ENCODE results near the gene MSANTD7. TPM values are rescaled to one million over a fixed set of nuclear protein-coding genes. Genes with fewer than 3 reads are reported as not detected.
A peak's percentile ranks its signal among the peaks of the same experiment; 100 is the strongest.

Gene MSANTD7
- total and polyA plus RNA-seq, 2 of the 13 experiments (the other 11 are each of a cell fraction or from before 2014, with no cell fraction given): 3.7 to 16.7 TPM

GRCh38 chr10:14837757-14838581 lies at the start of gene MSANTD7, which contains the start of the genes CDNF and HSPA14 (continued):
- TF ChIP-seq ZXDC (CRISPR knock-in tag; IDR thresholded peaks at IDR 0.05): no peak
- TF ChIP-seq MTF2 (CRISPR knock-in tag; IDR thresholded peaks at IDR 0.05; ENCODE audit: borderline replicate concordance): no peak
- TF ChIP-seq GLMP (CRISPR knock-in tag; IDR thresholded peaks at IDR 0.05; ENCODE audit: borderline replicate concordance): no peak
- no peak; the same call in 1 of the 2 replicates for TF ChIP-seq ZNF609 (CRISPR knock-in tag; IDR thresholded peaks at IDR 0.05; ENCODE audit: borderline replicate concordance)
- no peak for TF ChIP-seq RXRB (CRISPR knock-in tag; IDR thresholded peaks at IDR 0.05; ENCODE audit: borderline replicate concordance)
- no peak for TF ChIP-seq SOX5 (CRISPR knock-in tag; IDR thresholded peaks at IDR 0.05; ENCODE audit: borderline replicate concordance)
- TF ChIP-seq GATAD1 (CRISPR knock-in tag; IDR thresholded peaks at IDR 0.05): peak; percentile 95
- peak; percentile 55; the same call in 1 of the 2 replicates for TF ChIP-seq TOE1 (CRISPR knock-in tag; IDR thresholded peaks at IDR 0.05)
- no peak; the same call in 1 of the 2 replicates for TF ChIP-seq ZNF367 (CRISPR knock-in tag; IDR thresholded peaks at IDR 0.05; ENCODE audit: borderline replicate concordance)
- no peak for TF ChIP-seq SUZ12 (IDR thresholded peaks at IDR 0.05; ENCODE audit: low read depth, low read length)
- TF ChIP-seq KAT8 (CRISPR knock-in tag; IDR thresholded peaks at IDR 0.05): peak; percentile 83; the same call in 1 of the 2 replicates
- peak; percentile 75; the same call in 1 of the 2 replicates for TF ChIP-seq KMT2A (CRISPR knock-in tag; IDR thresholded peaks at IDR 0.05)
- TF ChIP-seq ZNF687 (CRISPR knock-in tag; IDR thresholded peaks at IDR 0.05): peak; percentile 88
- TF ChIP-seq HHEX (CRISPR knock-in tag; IDR thresholded peaks at IDR 0.05): no peak
- TF ChIP-seq ZNF572 (CRISPR knock-in tag; IDR thresholded peaks at IDR 0.05): no peak
- TF ChIP-seq ZNF136 (CRISPR knock-in tag; IDR thresholded peaks at IDR 0.05; ENCODE audit: low read depth): 0 out of 2 replicates have a peak, but pooled peaks have one; percentile 33
